Stimulated activated CD4-positive, alpha-beta T cell treated with anti-CD3 and anti-CD28 coated beads, Interleukin-4, amount 100 ng/mL, for 24 hours (primary cell): Measurements from ENCODE around the gene COP1.
"Not testable (repeated sequence)": the region's sequence is repeated elsewhere in the genome, so short reads cannot be mapped to it uniquely, and the experiment has no call there.

Experiments
- DNase-seq: peaks from one replicate; pipeline ENCODE4 v3.0.0-alpha.2; 2020

COP1 gene

GRCh38 chr1:176032040-176032645 lies 174.9 kb downstream of the COP1 start:
- DNase-seq, result no peak

GRCh38 chr1:176029609-176030008 lies 177.5 kb downstream of the COP1 start:
- DNase-seq, result no peak

- DNase-seq, result no peak
Observed at GRCh38 chr1:176029155-176029554, 177.9 kb downstream of the COP1 start.

- DNase-seq, result peak; percentile 33
Observed at GRCh38 chr1:176027934-176028333, 179.2 kb downstream of the COP1 start.

GRCh38 chr1:176022574-176022973 lies 184.5 kb downstream of the COP1 start:
- no peak for DNase-seq

- no peak for DNase-seq
Observed at GRCh38 chr1:176017722-176018121, 189.4 kb downstream of the COP1 start.

- DNase-seq, result no peak
Observed at GRCh38 chr1:176009951-176010350, 197.1 kb downstream of the COP1 start.

- DNase-seq, result not testable (repeated sequence)
Observed at GRCh38 chr1:176007756-176008389, 199.2 kb downstream of the COP1 start.

GRCh38 chr1:175994660-175995059 lies 212.4 kb downstream of the COP1 start:
- not testable (repeated sequence) for DNase-seq

- not testable (repeated sequence) for DNase-seq
Observed at GRCh38 chr1:175992825-175993224, 214.3 kb downstream of the COP1 start.

- DNase-seq, result not testable (repeated sequence)
Observed at GRCh38 chr1:175992202-175992601, 214.9 kb downstream of the COP1 start.

GRCh38 chr1:175984813-175985212 lies 222.3 kb downstream of the COP1 start:
- DNase-seq, result no peak

GRCh38 chr1:175984057-175984812 lies 222.9 kb downstream of the COP1 start:
- no peak for DNase-seq

- not testable (repeated sequence) for DNase-seq
Observed at GRCh38 chr1:175983363-175983762, 223.7 kb downstream of the COP1 start.

- no peak for DNase-seq
Observed at GRCh38 chr1:175981128-175981527, 226.0 kb downstream of the COP1 start.

- DNase-seq, result no peak
Observed at GRCh38 chr1:175978926-175979325, 228.2 kb downstream of the COP1 start.

GRCh38 chr1:175978476-175978875 lies 228.6 kb downstream of the COP1 start:
- no peak for DNase-seq

- DNase-seq, result no peak
Observed at GRCh38 chr1:175976865-175977642, 230.0 kb downstream of the COP1 start.

GRCh38 chr1:175969231-175969630 lies 237.9 kb downstream of the COP1 start:
- DNase-seq, result no peak

GRCh38 chr1:175968486-175969172 lies 238.5 kb downstream of the COP1 start:
- DNase-seq, result no peak

- DNase-seq, result no peak
Observed at GRCh38 chr1:175963740-175964139, 243.3 kb downstream of the COP1 start.

- DNase-seq, result no peak
Observed at GRCh38 chr1:175960169-175960568, 246.9 kb downstream of the COP1 start.

- DNase-seq, result no peak
Observed at GRCh38 chr1:175951627-175952026, 255.5 kb downstream of the COP1 start.
